Right lobe of liver (tissue), 6 donors: ENCODE measurements around the gene TMEM132D. TPM values are rescaled to one million over a fixed set of nuclear protein-coding genes. Genes with fewer than 3 reads are reported as not detected.

Experiments
- ATAC-seq, 4 donors: fragments of 200-7000 bp; cut with Tn5 transposase; one replicate each; pipeline ENCODE4 v1.9.1; 2020; ENCODE audit warnings: mild to moderate bottlenecking in 4 of 4, moderate library complexity in 4 of 4
- DNase-seq, 3 donors: peaks; one replicate each; pipeline ENCODE4 v3.0.0-alpha.2; 2020
- H3K27ac ChIP-seq, 3 donors: fragments of 200-600 bp; one replicate each; pipeline ENCODE4 v1.8.0; 2022
- H3K27me3 ChIP-seq, 2 donors: fragments of 200-600 bp; one replicate each; pipeline ENCODE4 v1.8.0; 2022
- H3K36me3 ChIP-seq, 4 donors: fragments of 200-600 bp; sonication (generic) in 1 of 4; one replicate each; pipeline versions ENCODE4 v1.5.1 to v1.8.0; 2017 to 2022; ENCODE audit warnings: control low read depth in 1 of 4
- H3K4me1 ChIP-seq, 4 donors: fragments of 200-600 bp; sonication (generic) in 1 of 4; one replicate each; pipeline versions ENCODE4 v1.5.1 to v1.8.0; 2017 to 2022; ENCODE audit warnings: control low read depth in 1 of 4
- H3K4me3 ChIP-seq, 3 donors: fragments of 200-600 bp; one replicate each; pipeline ENCODE4 v1.8.0; 2022
- H3K9me3 ChIP-seq, 4 donors: fragments of 200-600 bp; sonication (generic) in 1 of 4; one replicate each; pipeline versions ENCODE4 v1.5.1 to v1.8.0; 2017 to 2022; ENCODE audit warnings: control low read depth in 1 of 4
- CTCF ChIP-seq, 4 donors: fragments of 200-600 bp in 3 of 4; fragments of 450-650 bp in 1 of 4; IDR thresholded peaks; one replicate each; pipeline versions ENCODE4 v1.5.1 to v1.8.0; 2016 to 2022; ENCODE audit warnings: antibody characterized with exemption in 4 of 4, mild to moderate bottlenecking in 2 of 4
- POLR2A ChIP-seq: fragments of 450-650 bp; IDR thresholded peaks from one replicate; pipeline ENCODE4 v1.6.1; 2017; ENCODE audit warnings: antibody characterized with exemption, mild to moderate bottlenecking
- WGBS: methylation state at CpG from one replicate; pipeline ENCODE4 v1.1.6; 2018; ENCODE audit warnings: low coverage, low lambda C conversion rate; ENCODE audit not compliant: insufficient coverage; ENCODE audit errors: missing lambda C conversion rate; 5-methylcytosine and 5-hydroxymethylcytosine counted together
- intact Hi-C, 2 donors: fragments of 100-400 bp; cut with DNase I; formaldehyde crosslinking; loops; one replicate each; pipeline versions ENCODE4 v1.11.2 to v1.14.1; 2022
- total RNA-seq, 6 experiments: library from RNA; depleted of rRNA in 2 of 6; stranded (reverse); fragments of >200 nt in 2 of 6; fragmentation: NEBNext Ultra II Directional in 3 of 6; extraction: Animal tissue kit (Norgen Biotek cat#: 25700) in 3 of 6; gene quantifications; one replicate each; pipeline versions ENCODE4 v1.1.0 to v1.2.4, GENCODE V29; 2016 to 2023
- donor health status: DM: no; HTN: yes; CAD: no.
- donor health status: DM: no; HTN: no; CAD: no.
- donor health status: DM: no; HTN: no; CAD: no.
- donor health status: DM: no; HTN: yes; CAD: no.
- donor health status: DM: no; HTN: yes; CAD: no.

The TMEM132D gene
- total RNA-seq, 6 experiments from 2014 or later = 0.10 to 0.35 (median 0.33) TPM; not detected in 3

- Histone ChIP-seq H3K36me3 (no peaks in the 10 kb centered on the region), H3K27me3 (no peaks in the 10 kb centered on the region), H3K4me1 (no peaks in the 10 kb centered on the region), H3K27ac (no peak overlapping the region), H3K9me3 (no peaks in the 10 kb centered on the region), H3K4me3 (no peak overlapping the region)
- TF ChIP-seq CTCF (IDR thresholded peaks at IDR 0.05) (no peak), POLR2A (no peak)
- 80% methylated on average over 1 of the region's 3 CpGs for WGBS
- intact Hi-C loops = no loop called here
- DNase-seq = no peak
- ATAC-seq = no peak
These were observed 718.0 kb downstream of the TMEM132D start for GRCh38 chr12:129185855-129186254.

GRCh38 chr12:129184127-129184928 lies 719.5 kb downstream of the TMEM132D start:
- no peak for DNase-seq
- Histone ChIP-seq H3K4me3 (no peak overlapping the region), H3K4me1 (no peaks in the 10 kb centered on the region), H3K27ac (no peak overlapping the region), H3K36me3 (no peaks in the 10 kb centered on the region), H3K9me3 (no peaks in the 10 kb centered on the region), H3K27me3 (no peaks in the 10 kb centered on the region)
- TF ChIP-seq POLR2A (no peak), CTCF (IDR thresholded peaks at IDR 0.05) (no peak)
- WGBS = 63% methylated on average over 13 of the region's 19 CpGs
- no peak for ATAC-seq
- intact Hi-C loops = no loop called here

- TF ChIP-seq POLR2A (no peak), CTCF (IDR thresholded peaks at IDR 0.05) (no peak)
- intact Hi-C loops = no loop called here
These were observed 723.8 kb downstream of the TMEM132D start for GRCh38 chr12:129179941-129180553.

GRCh38 chr12:129169928-129170327 lies 733.9 kb downstream of the TMEM132D start:
- ATAC-seq (no peak), DNase-seq (no peak)
- H3K9me3 ChIP-seq = no peaks in the 10 kb centered on the region
- WGBS = 47% methylated on average over 3 of the region's 3 CpGs
- no peaks in the 10 kb centered on the region for H3K4me1 ChIP-seq
- H3K27ac ChIP-seq = no peak overlapping the region
- intact Hi-C loops = no loop called here
- no peaks in the 10 kb centered on the region for H3K36me3 ChIP-seq
- TF ChIP-seq POLR2A = no peak
- no peak for TF ChIP-seq CTCF (IDR thresholded peaks at IDR 0.05)
- no peak overlapping the region for H3K4me3 ChIP-seq
- H3K27me3 ChIP-seq = no peaks in the 10 kb centered on the region

More at GRCh38 chr12:129179941-129180553, 723.8 kb downstream of the TMEM132D start:
- WGBS = 55% methylated on average over 4 of the region's 7 CpGs
- ATAC-seq = no peak
- no peak for DNase-seq
- Histone ChIP-seq H3K9me3 (no peaks in the 10 kb centered on the region), H3K36me3 (no peaks in the 10 kb centered on the region), H3K27ac (no peak overlapping the region), H3K27me3 (no peaks in the 10 kb centered on the region), H3K4me3 (no peak overlapping the region), H3K4me1 (no peaks in the 10 kb centered on the region)
